H7 (cell line): ENCODE results near the gene SERPINE2. TPM values are rescaled to one million over a fixed set of nuclear protein-coding genes. Genes with fewer than 3 reads are reported as not detected.
A peak's percentile ranks its signal among the peaks of the same experiment; 100 is the strongest.

ENCODE experiments used
- DNase-seq: peaks from one replicate; pipeline ENCODE4 v3.0.0; 2012
- H3K27me3 ChIP-seq: 2 replicates; pipeline ENCODE4 v1.6.0; 2011; ENCODE audit warnings: mild to moderate bottlenecking, low read length; ENCODE audit not compliant: control insufficient read depth, insufficient read depth
- H3K36me3 ChIP-seq: replicated peaks from 2 replicates; pipeline ENCODE4 v1.5.1; 2011; ENCODE audit warnings: low read length; ENCODE audit not compliant: control insufficient read depth, insufficient read depth
- H3K4me3 ChIP-seq: 2 replicates; pipeline ENCODE4 v1.5.1; 2011; ENCODE audit warnings: low read depth, mild to moderate bottlenecking, control low read depth, low read length, moderate library complexity; ENCODE audit not compliant: insufficient read depth
- total RNA-seq: library from RNA; depleted of rRNA; stranded (reverse); fragments of >200 nt; shearing (Covaris generic); gene quantifications from 2 replicates; pipeline ENCODE4 v1.2.3, GENCODE V29; 2014

The SERPINE2 gene
- total RNA-seq, 1 experiment from 2014 or later = 229 TPM

DNA sequence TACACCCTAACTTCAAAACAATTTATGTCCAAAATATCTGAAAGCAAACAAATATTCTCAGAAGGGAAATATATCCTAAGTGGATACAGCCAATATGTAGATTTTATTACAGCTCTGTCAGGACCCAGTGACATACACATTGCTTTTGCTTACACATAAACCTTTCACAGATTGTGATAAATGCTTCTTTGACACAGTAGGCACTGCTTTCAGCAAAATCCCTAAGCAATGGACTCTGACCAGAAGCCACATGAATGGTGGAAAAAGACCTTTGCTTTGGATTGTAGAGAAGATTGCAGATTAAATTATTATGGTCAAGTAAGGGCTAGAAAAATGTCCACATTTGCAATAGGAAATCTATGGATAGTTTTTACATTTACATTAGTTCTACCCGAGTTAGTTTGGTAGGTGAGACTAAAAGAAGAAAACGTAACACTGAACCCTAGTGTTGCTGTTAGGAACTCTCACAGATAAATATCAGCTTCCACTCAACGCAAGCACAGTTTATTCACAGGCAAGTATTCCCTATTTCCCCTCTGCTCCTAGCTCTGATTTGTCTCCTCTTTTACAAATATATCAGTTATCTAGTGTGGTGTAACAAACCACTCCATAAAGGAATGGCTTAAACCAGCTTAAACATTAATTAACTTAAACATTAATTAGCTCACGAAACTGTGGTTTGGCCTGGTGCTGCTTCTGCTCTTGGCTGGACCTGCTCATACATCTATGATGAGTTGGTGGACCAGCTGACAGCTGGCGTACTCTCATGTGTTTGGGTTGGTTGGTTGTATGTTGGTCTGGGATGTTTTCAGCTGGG lies 23.6 kb upstream of the SERPINE2 start:
- Histone ChIP-seq H3K4me3 (no peak overlapping the region), H3K27me3 (no peaks in the 10 kb centered on the region), H3K36me3 (no peaks in the 10 kb centered on the region)
- peak; percentile 21 for DNase-seq

- Histone ChIP-seq H3K36me3 (no peaks in the 10 kb centered on the region), H3K27me3 (no peaks in the 10 kb centered on the region), H3K4me3 (no peak overlapping the region)
- DNase-seq = no peak
Measured at GRCh38 chr2:224060783-224061482, 21.8 kb upstream of the SERPINE2 start.

DNA sequence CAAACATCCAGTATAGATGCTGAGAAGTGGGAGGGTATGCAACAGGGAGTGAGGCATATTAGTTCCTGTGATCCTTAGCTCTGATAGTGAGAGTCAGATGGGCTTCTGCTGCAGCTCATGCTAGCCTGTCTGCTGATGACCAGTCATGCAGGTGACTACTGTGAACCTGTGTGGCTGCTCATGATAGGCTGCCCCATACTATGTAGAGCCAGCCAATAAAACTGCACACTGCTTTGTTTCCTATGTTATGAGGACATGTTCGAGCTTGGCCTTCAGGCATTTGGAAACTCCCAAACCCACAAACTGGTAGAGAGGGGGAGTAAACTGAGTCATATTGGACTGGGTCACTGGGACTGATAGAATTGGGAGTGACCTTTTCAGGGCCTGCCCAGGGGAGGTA lies 20.1 kb upstream of the SERPINE2 start:
- H3K27me3 ChIP-seq = no peaks in the 10 kb centered on the region
- H3K36me3 ChIP-seq = no peaks in the 10 kb centered on the region
- H3K4me3 ChIP-seq = no peak overlapping the region
- no peak for DNase-seq

- no peaks in the 10 kb centered on the region for H3K36me3 ChIP-seq
- no peak overlapping the region for H3K4me3 ChIP-seq
- DNase-seq = no peak
- H3K27me3 ChIP-seq = no peaks in the 10 kb centered on the region
Measured at GRCh38 chr2:224058048-224058775, 19.1 kb upstream of the SERPINE2 start.

DNA sequence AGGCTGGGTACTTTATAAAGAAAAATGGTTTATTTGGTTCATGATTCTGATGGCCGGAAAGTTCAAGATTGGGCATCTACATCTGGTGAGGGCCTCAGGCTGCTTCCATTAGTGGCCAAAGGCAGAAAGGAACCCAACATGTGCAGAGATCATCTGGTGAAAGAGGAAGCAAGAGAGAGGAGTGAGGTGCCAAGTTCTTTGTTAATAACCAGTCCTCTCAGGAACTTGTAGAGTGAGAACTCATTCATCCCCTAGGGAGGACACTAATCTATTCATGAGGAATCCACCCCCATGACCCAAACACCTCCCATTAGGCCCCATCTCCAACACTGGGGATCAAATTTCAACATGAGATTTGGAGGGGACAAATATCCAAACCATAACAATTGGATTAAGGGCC lies 17.8 kb upstream of the SERPINE2 start:
- Histone ChIP-seq H3K4me3 (no peak overlapping the region), H3K36me3 (no peaks in the 10 kb centered on the region), H3K27me3 (no peaks in the 10 kb centered on the region)
- DNase-seq = no peak

DNA sequence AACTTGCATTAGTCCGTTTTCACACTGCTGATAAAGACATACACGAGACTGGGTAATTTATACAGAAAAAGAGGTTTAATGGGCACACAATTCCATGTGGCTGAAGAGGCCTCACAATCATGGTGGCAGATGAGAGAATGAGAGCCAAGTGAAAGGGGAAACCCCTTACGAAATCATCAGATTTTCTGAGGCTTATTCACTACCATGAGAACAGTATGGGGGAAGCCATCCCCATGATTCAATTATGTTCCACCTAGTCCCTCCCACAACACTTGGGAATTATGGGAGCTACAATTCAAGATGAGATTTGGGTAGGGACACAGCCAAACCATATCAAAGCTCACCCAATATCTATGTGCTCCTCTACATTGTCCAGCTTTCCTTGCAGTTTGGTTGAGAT lies 16.0 kb upstream of the SERPINE2 start:
- DNase-seq = no peak
- Histone ChIP-seq H3K36me3 (no peaks in the 10 kb centered on the region), H3K4me3 (no peak overlapping the region), H3K27me3 (no peaks in the 10 kb centered on the region)

DNA sequence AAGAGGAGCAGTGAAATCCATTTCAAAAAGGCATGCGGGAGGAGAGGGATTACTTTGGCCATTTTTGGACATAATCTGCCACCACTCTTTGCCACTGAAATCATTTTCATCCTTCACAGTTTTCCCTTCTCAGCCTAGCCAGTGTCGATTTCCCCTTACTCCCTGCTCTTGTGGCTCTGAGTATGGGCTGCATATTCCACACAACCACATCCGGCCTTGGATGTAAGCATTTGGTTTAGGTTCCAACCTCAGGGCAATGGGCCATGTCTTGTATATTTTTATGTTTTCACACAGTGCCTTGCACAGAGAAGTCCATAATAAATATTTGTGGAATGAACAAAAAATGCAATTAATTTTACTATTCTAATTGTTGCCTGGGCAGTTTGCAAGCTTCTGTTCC lies 7.7 kb upstream of the SERPINE2 start:
- Histone ChIP-seq H3K4me3 (no peak overlapping the region), H3K36me3 (no peaks in the 10 kb centered on the region), H3K27me3 (no peaks in the 10 kb centered on the region; the same call in 1 of the 2 replicates)
- DNase-seq = no peak

DNA sequence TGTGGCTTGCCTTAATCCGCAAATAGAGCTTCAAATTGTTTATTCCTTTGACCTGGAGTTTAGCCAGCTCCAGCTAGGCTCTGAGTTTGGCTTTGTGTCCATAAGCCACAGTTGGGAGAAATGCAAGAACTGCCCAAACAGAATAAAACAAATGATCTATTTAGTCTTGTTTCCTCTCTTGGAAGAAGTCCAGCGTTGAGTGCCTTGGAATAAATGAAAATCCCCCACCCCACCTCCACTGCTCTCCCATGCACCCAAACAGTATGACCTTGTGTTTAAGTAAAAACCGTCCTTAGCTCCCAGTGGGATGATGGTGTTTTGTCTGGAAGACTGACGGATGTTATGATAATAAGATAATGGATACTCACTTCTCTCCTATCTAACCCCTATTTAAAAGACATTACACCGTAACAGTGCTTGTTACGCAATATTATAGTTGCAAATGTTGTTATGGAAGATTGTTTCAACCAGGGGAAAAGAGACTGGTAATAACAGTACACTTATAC lies 3.2 kb upstream of the SERPINE2 start:
- H3K4me3 ChIP-seq = no peak overlapping the region
- no peak for DNase-seq
- H3K36me3 ChIP-seq = no peaks in the 10 kb centered on the region
- peaks cover 14% of the 10 kb centered on the region for H3K27me3 ChIP-seq

DNA sequence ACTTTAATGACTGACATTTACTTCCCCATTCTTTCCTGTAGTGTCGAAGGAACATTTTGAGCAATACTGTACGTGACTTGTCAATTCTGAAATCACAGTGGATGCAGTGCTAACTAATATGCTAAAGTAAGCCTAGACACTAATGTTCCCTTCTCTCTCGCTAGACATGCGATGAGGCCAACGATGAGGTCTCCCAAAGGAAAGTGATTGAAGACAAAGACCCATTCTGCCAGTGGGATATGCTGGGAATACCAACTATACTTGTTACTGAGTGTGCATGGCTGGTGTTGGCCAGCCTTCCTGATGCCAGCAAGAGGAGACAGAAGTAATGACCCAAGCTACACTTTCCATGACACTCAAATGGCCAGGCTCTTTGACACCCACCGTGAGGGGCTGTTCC lies 2.5 kb upstream of the SERPINE2 start:
- DNase-seq = no peak
- H3K4me3 ChIP-seq = no peak overlapping the region
- H3K27me3 ChIP-seq = peaks cover 15% of the 10 kb centered on the region
- no peaks in the 10 kb centered on the region for H3K36me3 ChIP-seq

GRCh38 chr2:224040753-224041152 lies 1.7 kb upstream of the SERPINE2 start:
- peaks cover 15% of the 10 kb centered on the region for H3K27me3 ChIP-seq
- no peak for DNase-seq
- no peak overlapping the region for H3K4me3 ChIP-seq
- H3K36me3 ChIP-seq = no peaks in the 10 kb centered on the region

DNA sequence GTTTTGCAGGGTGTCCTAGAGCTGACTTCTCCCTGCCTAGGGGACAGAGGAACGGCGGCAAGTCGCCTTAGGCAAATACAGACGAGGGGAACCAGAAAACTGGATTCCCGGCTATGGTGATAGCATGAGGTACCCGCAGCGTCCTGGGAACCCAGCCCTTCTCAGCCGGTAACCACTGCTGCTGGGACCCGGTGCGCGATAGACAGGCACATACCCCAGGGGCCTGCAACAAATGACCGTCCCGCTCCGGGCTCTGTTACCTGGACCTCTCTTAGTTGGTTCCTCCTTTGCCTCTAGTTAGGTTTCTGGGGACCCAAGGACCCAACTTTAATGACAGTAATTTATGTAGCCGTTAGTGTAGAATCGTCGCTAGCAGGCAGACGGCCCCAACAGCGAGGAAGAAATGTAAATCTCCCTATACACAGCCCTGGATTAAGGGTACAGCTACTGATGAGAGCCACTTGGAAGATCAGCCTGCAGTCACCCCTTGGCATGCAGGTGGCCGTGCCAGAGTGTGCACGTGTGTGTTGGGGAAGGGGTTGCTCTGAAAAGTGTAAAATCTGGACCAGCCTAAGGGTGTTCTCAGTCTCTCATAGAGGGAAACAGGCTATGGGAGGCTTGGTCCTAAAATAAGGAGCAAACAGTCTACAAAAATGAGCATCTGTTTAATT lies 819 bp upstream of the SERPINE2 start:
- Histone ChIP-seq H3K36me3 (no peaks in the 10 kb centered on the region), H3K4me3 (peak overlapping the region; percentile 68), H3K27me3 (peaks cover 15% of the 10 kb centered on the region)
- peak; percentile 74 for DNase-seq

- DNase-seq = no peak
Measured at GRCh38 chr2:224038830-224039079, 331 bp downstream of the SERPINE2 start.

DNA sequence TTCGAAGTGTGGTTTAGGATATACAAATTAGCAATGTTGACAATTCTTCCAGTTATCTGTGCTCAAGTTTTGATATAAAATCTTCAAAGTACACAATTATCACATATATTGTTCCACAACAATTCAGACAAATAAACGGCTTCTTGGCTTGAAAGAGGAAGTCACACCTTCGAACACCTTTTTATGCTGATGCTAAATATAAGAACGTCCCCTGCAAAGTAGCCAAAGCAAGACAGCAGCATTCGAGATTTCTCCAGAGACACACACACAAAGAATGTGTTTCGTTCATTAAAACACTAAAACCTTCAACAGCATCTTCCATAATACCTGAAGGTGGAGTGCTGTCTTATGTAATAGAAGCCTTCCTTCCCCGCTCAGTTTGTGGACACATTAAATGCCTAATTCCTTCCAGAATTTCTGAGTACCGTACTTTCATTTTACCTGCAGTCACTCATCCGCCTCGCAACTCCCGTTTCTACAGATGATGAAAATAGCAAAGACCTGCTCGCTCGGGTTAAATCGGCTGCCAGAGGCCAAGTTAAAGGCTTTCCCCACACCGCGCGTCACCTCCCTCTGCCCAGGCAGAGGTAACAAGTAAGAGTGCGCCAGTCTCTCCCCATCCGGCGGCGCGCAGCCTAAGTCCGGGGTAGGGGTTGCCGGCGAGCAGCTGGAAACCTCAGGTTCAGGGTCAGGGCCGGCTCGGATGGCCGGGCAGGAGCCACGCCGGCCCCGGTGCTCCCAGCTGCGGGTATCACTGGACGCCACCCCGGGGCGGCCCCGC lies 847 bp downstream of the SERPINE2 start:
- H3K27me3 ChIP-seq = peaks cover 15% of the 10 kb centered on the region
- H3K4me3 ChIP-seq = peak overlapping the region; percentile 68
- H3K36me3 ChIP-seq = no peaks in the 10 kb centered on the region
- DNase-seq = peak; percentile 81

More at GRCh38 chr2:224038830-224039079, 331 bp downstream of the SERPINE2 start:
- Histone ChIP-seq H3K4me3 (peak overlapping the region; percentile 68), H3K27me3 (peaks cover 15% of the 10 kb centered on the region), H3K36me3 (no peaks in the 10 kb centered on the region)
